Measurements from ENCODE around the gene CHRM1.

The CHRM1 gene

DNA sequence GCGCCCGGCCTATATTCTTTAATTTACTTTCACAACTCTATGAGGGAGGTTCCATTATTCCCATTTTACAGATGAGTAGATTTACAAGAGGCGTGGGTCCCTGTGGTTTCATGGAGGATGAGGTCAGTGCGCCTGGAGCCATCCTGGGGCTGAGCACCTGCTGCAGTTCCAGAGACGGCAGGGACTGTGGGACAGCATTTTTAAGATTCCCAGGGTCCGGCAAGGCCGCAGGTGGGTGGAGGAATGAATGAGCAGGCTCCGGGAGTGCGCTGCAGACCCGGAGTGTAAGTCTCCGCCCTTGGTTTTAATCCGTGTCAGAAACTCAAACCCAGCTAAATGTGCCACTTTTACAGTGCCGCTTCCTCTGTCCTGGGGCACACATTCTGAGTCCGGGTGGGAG, 4.1 kb upstream of the CHRM1 start:
- no peak for DNase-seq

DNA sequence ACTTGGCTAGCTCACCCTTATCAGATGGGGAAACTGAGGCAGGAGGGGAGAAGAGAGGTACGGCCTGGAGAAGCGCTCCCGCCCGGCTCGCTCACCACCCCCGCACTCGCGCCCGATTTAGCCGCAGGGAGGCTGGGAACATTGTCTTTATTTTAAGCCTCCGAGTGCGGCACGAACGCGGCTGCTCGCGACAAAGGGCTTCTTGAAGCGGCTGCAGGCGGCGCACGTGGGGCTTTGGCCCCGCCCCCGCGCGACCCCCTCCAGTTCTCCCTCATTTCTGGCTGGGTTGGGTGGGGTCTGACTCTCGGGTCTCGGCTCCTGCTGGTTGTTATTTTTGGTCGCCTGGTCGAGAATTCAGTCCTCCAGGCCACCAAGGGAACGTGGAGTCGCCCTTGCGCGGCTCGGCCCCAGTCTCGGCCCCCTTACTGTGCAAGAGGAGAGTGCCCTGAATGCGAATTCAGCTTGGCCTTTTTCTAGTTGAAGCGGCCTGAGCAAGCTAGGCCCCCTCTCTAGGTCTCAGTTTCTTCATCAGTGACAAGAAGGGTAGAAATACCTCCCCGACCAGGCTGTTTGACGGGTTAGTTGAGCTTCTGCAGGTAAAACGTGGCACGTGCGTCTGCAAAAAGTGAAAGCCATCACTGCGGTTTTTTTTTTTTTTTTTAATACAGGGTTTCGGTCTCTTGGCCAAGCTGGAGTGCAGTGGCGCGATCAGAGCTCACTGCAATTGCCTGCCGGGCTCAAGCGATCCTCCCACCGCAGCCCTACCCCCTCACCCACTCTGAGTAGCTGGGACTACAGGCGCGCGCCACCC, 2.6 kb upstream of the CHRM1 start:
- peak; percentile 33 for DNase-seq

DNA sequence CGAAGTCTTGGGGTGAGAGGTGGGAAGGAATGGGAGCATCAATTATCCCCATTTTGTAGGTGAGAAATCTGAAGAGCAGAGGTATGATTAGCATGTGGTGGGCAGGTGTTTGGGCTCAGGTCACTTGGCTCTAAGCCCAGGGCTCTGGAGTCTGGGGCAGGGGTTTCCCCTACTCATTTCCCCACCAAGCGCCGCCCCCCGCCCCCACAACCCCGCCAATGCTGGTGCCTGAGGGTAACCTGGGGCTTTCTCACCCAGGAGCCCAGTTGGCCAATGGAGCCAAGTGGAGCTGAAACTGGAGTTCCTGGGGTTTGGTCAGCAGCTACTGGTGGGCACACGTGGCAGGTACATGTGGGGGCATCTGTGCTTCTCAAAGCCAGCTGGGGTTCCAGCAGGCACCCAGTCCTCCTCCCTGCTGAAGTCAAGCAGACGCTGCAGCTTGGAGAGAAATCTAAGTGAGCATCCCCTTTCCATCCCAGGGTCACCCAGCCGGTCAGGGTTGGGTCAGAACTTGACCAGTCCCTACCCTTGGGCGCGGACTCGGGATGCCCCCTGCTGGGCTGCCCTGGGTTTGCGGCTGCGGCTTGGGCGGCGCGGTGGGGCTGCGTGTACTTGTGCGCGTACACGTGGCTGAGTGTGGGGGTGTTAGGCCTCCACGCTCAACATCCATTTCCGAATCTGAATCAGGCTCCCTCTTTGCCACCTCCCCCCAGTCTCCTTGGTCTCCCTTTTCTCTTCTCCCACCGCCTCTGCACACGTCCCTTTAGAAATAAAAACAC, 1.7 kb upstream of the CHRM1 start:
- no peak for DNase-seq

DNA sequence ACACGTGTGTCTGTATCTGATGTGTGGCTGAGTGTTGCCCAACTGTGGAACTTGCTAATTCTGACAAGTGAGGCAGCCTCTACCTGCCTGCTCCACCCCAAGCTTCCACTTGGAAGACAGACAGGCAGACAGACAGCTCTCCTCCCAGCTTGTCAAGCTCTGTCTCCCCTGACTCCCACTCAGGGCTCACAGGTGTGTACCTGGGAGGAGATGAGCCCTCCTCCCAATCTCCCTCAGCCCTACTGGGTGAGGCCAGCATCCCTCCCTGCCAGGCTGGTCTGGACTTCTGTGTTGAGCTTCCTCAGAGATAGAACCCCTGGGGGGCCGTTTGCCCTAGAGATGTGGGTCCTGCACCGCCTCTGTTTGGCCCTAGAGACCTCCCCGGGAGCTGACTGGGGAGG, 1.0 kb upstream of the CHRM1 start:
- no peak for DNase-seq

DNA sequence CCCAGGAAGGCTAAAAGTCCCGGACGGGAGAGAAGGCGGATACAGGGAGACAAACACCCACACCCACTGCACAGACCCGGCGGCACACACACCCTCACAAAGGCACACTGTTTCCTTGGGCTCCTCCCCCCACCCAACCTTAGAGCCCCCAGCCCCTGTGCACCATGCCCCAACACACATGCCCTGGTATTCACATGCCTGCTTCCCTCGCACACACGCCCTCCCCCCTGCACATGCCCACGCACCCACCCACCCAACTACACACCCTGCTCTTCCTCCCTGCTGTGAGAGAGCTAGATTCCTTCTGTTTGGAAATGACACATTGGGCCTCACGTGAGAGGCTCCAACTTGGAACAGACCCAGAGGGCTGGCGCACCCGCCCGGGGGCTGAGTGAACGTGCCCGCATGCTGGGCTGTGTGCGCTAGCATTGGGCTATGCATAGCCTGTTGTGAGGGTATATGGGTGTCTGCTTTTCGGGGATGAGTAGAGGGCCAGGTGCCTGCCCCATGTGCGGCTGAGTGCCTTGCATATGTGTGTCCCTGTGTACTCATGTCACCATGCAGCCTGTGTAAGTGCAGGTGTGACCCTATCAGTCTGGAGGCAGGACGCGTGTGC, 518 bp upstream of the CHRM1 start:
- DNase-seq: peak; percentile 57

DNA sequence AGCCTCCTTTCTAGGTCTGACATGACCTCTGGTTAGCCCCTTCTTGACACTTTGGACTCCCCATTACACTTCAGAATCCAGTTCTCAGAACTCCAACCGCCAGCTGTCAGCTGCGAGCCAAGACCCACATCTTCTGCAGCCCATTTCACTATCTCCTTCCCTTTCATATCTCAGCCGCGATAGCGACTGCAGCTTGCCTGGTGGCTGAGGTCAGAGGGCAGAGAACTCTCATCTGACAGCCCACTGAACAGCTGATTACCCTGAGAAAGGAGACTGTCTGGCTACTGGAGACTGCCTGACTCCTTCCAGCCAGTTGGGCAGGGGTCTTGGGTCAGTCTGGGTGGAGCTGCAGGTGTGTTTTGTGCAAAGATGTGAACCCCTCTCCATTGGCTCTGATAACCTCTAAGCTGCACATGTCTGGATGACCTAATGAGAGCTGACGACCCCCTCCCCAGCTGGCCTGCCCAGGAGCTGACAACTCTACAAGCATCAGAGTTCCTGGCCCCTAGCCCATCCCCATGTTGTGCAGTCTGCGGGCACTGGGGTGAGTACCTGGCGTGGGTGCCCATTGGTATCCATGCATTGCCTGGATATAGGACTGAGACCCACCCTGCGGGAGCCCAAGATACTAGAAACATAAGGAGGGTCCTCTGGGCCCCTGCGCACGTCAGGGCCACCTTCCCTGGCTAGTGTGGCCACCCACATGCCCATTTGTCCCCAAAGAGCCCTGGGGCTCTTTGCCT, 1.1 kb downstream of the CHRM1 start:
- DNase-seq: no peak

DNA sequence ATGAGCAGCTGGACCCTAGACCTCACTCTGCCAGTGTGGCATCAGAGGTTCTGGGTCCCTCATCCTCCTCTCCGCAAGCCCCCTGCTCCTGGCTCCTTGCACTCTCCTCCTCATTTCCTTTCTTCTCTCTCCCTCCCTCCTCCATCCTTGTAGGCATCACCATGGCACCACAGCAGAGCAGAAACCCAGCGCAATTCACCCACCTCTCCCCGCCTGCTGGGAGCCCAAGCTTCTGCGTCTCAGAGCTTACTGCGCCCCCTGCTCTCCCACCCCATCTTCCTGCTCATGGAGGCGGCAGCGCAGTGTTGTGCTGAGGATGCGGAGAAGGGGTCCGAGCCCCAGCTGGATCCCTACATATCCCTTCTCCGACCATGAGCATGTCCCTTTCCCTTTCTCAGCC, 1.7 kb downstream of the CHRM1 start:
- no peak for DNase-seq

DNA sequence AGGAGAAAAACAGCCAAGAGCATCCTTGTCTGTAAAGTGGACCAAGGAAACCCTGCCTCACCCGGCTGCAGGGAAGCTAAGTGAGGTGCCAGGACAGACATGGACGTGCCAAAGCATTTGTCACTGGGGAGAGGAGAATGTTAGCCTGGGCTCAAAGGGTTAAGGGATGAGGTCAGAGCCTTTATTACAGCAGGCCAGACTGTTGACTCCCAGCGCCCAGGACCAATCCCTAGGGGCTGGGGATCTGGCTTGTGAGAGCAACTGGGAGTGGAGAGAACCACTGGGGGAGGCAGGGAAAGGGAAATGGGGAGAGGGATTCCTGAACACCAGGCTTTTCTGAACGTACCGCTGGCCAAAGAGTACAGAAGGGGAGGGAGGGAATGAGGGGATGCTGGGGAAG, 2.6 kb downstream of the CHRM1 start:
- DNase-seq: no peak

DNA sequence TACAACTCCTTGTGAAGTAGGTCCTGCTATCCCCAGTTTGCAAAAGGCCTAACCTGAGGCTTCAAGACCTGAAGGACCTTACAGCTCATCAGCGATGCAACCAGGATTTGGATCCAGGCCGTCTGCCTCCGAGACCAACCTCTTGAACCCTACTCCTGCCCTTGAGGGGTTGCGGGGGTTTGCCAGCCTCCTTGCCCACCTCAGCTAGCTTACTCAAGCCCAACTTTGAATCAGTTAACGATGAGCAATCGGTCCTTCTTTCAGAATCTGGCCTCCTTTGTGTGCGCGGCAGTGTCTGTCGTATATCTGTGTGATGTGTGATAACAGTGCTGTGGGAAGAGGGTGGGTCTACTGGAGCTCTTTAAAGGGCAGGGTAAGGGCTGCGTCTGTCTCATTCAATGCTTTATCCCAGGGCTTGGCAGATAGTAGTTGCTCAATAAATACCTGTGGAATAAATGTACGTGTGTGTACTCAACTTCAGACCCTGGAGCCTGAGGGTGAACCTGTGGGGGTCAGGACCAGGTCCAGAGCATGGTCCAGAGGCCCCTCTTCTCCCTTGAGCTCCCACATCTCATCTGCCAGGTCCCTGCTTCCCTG, 3.2 kb downstream of the CHRM1 start:
- no peak for DNase-seq

DNA sequence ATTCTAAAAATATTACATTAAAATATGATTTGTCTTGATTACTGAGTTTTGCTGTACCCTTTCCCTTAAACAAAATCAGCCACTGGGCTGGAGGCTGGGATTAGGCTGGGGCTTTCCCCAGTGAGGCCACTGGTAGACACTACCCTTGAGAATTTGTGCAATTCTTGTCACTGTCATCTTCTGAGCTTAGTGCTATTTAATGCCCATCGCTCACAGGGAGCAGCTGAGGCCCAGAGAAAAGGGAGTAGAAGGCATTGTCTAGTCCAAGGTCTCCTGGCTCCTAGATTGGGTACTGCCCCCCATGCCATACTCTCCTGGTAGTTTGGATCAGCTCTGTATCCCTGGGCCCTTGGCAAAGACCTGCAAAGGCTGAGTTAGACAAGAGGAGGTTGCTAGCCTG, 6.7 kb downstream of the CHRM1 start:
- DNase-seq: no peak

DNA sequence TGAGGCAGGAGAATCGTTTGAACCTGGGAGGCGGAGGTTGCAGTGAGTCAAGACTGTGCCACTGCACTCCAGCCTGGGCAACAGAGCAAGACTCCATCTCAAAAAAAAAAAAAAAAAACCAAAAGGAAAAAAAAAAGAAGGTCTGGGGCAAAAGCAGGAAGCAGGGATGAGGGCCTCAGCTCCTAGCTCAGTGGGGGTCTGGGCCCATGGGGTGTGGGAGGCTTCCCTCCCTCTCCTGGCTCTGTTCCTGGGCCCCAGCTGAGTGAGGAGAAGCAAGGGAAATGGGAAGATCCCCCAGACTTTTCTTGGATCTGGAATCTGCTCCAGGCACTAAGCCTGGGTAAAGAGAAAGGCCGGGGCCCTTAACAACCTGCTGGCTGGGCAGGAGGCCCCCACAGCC, 8.9 kb downstream of the CHRM1 start:
- DNase-seq: no peak

DNA sequence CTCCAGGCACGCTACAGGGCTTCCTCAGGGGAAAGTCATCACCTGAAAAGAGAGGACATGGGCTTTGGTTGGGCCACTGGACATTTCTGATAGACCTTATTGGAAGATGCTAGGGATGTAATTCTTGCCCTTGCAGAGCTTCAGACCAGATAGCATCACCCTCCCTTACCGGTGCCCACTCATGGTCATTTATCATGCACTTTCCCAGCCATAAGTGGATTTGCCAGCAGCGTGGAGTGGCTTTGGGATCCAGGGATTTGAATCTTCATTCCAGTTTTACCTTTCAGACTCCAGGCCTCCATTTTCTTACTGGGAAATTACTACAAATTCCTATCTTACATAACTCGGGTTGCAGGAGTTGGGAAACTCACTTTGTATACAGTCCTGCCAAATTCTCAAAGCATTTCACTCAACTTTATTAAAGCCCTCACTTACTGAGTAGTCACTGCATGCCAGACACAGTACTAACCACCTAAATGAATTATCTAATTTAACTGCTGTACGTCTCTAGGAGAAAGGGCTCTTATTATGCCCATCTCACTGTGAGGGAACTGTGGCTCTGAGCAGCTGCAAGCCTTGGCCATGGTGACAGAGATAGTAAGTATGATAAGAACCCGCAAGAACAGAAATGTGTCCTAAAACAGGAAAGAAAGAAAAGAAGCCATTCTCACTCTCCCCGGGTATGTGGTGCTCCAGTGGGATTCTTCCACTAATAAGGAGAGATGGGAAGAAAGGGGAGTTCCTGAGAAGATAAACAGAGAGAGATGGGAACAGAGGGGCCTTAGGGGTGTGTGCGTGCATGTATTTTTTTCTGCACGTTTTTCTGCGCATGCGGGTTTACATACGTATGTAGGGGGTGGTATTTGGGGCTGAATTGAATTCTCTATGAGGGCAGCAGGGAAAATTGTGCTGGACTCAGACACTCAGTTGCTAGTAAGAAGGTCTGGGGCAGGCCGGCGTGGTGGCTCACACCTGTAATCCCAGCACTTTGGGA, 9.7 kb downstream of the CHRM1 start:
- DNase-seq: no peak

DNA sequence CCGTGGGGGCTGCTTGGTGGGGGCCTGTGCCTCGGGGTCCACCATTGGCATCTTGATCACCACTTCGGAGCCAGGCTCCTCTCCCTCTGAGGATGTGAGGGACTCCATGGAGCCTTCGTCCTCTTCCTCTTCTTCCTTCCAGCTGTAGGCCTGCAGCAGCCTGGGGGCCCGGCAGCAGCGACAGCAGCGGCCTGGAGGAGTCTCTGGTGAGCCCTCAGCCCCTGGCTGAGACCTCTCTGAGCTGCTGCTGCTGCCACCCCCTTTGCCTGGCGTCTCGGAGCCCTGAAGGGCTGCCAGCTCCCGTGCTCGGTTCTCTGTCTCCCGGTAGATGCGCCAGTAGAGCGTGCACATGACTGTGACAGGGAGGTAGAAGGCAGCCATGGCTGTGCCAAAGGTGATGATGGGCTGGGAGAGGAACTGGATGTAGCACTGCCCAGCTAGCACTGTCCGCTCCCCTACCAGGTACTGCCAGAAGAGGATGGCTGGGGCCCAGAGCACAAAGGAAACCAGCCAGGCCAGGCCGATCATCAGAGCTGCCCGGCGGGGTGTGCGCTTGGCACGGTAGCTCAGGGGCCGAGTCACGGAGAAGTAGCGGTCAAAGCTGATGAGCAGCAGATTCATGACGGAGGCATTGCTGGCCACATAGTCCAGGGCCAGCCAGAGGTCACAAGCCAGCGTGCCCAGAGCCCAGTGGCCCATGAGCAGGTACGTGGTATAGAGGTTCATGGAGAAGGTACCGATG, 10.9 kb downstream of the CHRM1 start:
- no peak for DNase-seq

DNA sequence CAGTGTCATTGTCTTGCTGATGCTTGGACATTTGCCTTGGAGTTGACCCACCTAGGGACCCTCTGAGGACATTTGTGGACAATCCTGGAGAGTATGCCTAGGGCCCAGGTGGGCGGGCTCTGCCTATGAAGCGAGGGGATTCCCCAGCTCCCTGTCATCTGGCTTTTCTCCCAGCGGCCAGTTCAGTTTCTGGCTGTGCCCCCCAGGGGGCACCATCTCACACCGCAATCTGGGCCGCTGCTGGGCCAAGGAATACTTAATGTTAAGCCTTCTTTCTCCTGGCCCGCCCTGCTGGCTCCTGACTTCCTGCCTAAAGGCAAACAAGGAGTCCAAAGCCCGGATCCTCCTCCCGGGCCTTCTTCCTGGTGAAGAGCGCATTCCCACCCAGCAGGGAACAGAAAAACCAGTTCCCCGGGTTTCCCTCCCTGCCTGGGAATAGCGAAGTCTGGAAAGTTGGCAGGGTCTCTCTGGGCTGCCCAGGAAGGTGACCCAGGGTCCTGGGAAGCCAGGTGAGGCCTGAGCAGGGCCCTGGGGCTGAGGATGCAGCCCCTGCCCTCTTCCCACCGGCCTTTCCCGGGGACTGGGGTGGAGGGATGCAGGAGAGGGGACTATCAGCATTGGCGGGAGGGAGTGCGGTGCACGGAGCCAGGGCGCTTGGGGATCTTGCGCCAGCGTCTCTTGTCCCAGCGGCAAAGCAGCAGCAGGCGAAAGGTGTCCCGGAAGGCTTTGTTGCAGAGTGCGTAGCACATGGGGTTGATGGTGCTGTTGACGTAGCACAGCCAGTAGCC, 11.9 kb downstream of the CHRM1 start:
- DNase-seq: peak; percentile 85

DNA sequence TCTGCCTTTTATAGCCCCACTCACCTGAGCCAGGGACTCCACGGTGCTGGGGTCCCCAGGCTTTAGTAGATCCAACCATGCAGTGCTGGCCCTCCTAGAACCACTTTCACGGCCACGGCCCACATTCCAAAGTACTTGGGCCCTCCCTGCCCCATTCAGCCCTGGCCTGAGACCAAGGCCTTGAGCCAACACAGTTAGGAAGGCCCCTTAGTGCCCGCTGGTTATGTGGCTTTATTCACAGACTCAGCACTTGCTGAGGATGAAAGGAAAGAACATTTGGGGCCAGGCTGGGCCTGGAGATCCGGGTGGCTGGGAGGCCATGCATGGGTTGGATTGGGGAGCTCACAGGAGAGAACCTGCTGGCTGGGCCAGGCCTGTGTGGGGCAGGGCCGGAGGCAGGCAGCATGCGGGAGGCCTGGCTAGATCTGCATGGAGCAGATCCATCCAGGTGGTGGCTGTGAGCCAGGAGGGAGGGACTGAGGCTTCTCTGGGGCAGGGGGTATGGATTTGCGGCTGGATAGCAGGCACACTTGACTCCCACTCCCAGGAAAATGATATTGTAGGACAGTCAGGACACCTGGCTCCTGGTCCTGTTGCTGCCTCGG, 12.6 kb downstream of the CHRM1 start:
- no peak for DNase-seq

DNA sequence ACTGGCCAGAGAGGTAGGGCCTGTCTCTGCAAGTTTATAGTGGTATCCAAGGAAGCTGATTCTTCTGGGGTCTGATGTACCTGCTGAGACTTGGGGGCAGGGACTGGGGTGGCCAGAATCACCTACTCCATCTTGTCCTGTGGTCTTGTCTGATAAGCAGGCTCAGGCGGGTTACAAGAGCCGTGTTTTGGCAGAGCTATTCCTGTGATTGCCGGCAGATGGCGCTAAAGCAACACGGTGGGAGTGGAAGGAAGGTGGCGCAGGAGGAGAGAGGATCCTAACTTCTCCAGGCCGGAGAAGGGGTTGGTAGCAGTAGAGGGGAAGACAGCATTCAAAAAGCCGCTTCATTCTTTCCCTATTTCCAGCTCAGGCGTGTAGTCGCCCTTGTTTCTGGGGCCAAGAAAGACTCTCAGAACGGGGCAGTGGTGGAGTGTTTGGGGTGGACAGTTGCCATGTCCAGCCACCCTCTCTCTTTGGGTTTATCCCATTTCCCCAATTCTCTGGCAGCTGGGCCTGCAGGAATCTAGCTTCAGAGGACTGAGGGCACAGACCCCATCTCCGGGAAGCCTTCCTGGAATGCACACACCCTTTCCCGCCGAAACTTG, 15.1 kb downstream of the CHRM1 start:
- DNase-seq: no peak

DNA sequence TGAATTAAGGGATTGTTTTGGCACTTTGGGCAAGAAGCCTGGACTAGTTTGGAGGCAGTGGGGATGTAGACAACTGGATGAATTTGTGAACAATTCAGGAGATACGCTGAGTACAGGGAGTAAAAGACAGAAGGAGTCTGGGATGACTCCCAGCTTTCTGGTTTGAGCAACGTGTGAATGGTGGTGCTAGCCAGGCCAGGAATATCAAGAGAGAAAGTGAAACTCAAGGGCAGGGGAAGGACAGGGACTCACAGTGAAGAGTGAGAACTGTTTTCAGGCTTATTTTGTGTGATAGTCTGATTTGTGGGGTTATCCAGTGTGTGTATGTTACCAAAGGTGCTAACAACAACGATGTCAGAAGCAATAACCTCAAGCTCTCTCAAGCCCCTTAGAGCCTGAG, 15.9 kb downstream of the CHRM1 start:
- DNase-seq: no peak

DNA sequence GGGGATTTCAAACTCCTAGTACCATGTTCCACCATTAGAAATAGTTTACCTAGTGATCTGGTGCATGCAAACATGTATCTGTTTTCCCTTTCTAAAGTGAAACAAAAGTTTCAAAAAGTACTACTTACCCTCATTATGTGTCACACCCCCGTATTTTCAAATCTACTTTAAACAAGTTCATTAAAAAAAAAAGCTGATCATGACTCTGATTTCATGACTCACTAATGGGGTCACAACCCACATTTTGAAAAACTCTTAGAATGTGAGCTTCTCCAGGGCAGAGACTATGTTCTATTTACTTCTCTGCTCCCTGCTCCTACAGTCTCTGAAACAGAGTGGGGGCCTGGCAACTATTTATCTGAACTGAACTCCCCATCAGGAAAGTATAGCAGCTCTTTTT, 18.2 kb downstream of the CHRM1 start:
- no peak for DNase-seq

DNA sequence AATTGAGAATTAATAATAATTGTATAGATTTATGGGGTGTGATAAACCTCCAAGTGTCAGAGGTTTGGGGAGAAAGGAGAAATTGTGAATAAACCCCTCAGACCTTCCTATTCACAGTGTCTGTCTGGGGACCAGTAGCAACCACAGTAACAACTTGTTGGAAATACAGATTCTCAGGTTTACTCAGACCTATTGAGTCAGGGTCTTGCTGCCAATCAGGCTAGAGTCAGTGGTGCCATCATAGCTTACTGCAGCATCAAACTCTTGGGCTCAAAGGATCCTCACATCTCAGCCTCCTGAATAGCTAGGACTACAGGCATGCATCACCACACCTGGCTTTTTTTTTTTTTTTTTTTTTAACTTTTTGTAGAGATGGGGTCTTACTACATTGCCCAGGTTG, 23.1 kb downstream of the CHRM1 start:
- DNase-seq: no peak
